ENCODE data around the gene KIF12. TPM values are rescaled to one million over a fixed set of nuclear protein-coding genes. Genes with fewer than 3 reads are reported as not detected.

The KIF12 gene
- total and polyA plus RNA-seq, 2 experiments from 2014 or later: 4.2 to 4.3 TPM

- no peak for ATAC-seq
- no peak for DNase-seq (ENCODE audit: low spot score)
- peaks cover 7% of the 10 kb centered on the region for H3K4me1 Mint-ChIP-seq
- H3K27me3 ChIP-seq (ENCODE audit: insufficient read depth): no peaks in the 10 kb centered on the region
- H3K4me2 ChIP-seq: no peak overlapping the region
- H3K9me2 ChIP-seq (ENCODE audit: insufficient read depth): 0 out of 2 replicates have a peak, but pooled peaks cover 6% of the 10 kb centered on the region
- no peaks in the 10 kb centered on the region for H3K79me2 ChIP-seq (replicated peaks; ENCODE audit: insufficient read depth)
- H3K27ac ChIP-seq (ENCODE audit: low read depth): no peak overlapping the region
- no peak overlapping the region for H3K4me3 Mint-ChIP-seq
- no peak overlapping the region for H3K27ac Mint-ChIP-seq
- H2AFZ ChIP-seq: no peak overlapping the region
- H3K36me3 ChIP-seq (ENCODE audit: insufficient read depth): no peaks in the 10 kb centered on the region
- H3K4me3 ChIP-seq: no peak overlapping the region
- TF ChIP-seq EZH2 (IDR thresholded peaks at IDR 0.05; ENCODE audit: low read depth, unreplicated experiment) (no peak), POLR2AphosphoS5 (IDR thresholded peaks at IDR 0.05; ENCODE audit: low read depth) (no peak), ZNF462 (CRISPR knock-in tag; IDR thresholded peaks at IDR 0.05) (no peak), ETS1 (IDR thresholded peaks at IDR 0.05) (no peak), CREB1 (CRISPR knock-in tag; IDR thresholded peaks at IDR 0.05; ENCODE audit: low read depth) (no peak), JUNB (IDR thresholded peaks at IDR 0.05; ENCODE audit: unreplicated experiment) (no peak), ZNF331 (CRISPR knock-in tag; IDR thresholded peaks at IDR 0.05; ENCODE audit: low read depth) (no peak), STAT1 (IDR thresholded peaks at IDR 0.05; ENCODE audit: unreplicated experiment) (no peak), NANOG (IDR thresholded peaks at IDR 0.05; ENCODE audit: borderline replicate concordance) (no peak), CTCF (conservative IDR thresholded peaks at IDR 0.05; ENCODE audit: low read depth in 2 of 2) (no peak), ZNF114 (CRISPR knock-in tag; IDR thresholded peaks at IDR 0.05) (no peak), REST (IDR thresholded peaks at IDR 0.05; ENCODE audit: unreplicated experiment) (no peak)
- H3K4me1 ChIP-seq (ENCODE audit: insufficient read depth): no peaks in the 10 kb centered on the region
- no peaks in the 10 kb centered on the region for H4K20me1 ChIP-seq (replicated peaks; ENCODE audit: insufficient read depth)
- peaks cover 38% of the 10 kb centered on the region for H3K36me3 Mint-ChIP-seq (ENCODE audit: low read depth)
- no peaks in the 10 kb centered on the region for H3K9me3 Mint-ChIP-seq
- H3K27me3 Mint-ChIP-seq (ENCODE audit: insufficient read depth, low read depth, poor library complexity): peaks cover 7% of the 10 kb centered on the region
- no peaks in the 10 kb centered on the region for H3F3A ChIP-seq (replicated peaks; ENCODE audit: low read depth)
These were observed 45.7 kb downstream of the KIF12 start for GRCh38 chr9:114053246-114054005.
